ENCODE measurements around the gene WWOX. TPM values are rescaled to one million over a fixed set of nuclear protein-coding genes. Genes with fewer than 3 reads are reported as not detected.

Gene WWOX
- total and polyA plus RNA-seq, 7 donors, result 7.1 to 46.8 (median 16.1) TPM

DNA sequence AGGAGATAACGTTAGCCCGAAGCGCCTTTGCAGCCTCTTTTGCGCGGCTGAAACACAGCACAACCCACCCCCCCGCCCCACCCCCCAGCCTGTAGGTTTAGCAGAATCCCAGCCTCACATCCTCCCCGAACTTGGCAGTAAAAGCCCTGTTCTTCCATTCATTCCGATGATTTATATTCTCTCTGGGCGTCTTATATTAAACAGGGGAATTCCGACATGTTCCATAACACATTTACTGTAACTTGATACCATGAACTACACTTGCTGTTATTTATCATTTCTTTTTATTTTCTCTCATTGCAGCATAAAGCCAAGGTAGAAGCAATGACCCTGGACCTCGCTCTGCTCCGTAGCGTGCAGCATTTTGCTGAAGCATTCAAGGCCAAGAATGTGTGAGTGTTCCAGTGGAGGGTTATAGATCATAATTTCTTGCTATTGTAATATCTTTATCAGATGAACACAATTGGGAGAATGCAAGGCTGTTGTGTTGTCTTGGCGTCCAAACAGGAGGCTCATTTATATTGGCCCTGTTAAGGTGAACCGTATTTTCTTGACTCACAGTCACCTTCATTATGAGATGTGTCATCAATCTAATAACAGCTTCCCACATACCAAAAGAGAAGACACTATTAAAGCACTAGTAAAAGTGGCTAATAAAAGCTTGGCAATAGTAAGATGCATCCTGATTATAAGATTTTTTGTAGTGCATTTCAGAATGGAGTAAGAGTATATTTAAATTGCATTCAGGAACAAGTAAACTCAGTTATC is 287.3 kb downstream of the WWOX start:
- Histone ChIP-seq H3K36me3 (no peaks in the 10 kb centered on the region), H3K27ac (peak overlapping the region in 2 of 4 donors; percentile 13 to 14), H3K9me3 (no peaks in the 10 kb centered on the region), H3K4me1 (peaks cover 0 to 47% (median 28%) of the 10 kb centered on the region in 4 donors), H3K4me3 (no peak overlapping the region), H3K27me3 (no peaks in the 10 kb centered on the region)
- DNase-seq, result no peak
- intact Hi-C loops (cut with DNase I), result no loop called here
- 81 to 92% methylated on average over 15 of the region's 15 CpGs for WGBS, 2 donors
- TF ChIP-seq POLR2AphosphoS5 (IDR thresholded peaks at IDR 0.05) (peak in 1 of 4 donors; percentile 24), POLR2A (IDR thresholded peaks at IDR 0.05) (no peak)

DNA sequence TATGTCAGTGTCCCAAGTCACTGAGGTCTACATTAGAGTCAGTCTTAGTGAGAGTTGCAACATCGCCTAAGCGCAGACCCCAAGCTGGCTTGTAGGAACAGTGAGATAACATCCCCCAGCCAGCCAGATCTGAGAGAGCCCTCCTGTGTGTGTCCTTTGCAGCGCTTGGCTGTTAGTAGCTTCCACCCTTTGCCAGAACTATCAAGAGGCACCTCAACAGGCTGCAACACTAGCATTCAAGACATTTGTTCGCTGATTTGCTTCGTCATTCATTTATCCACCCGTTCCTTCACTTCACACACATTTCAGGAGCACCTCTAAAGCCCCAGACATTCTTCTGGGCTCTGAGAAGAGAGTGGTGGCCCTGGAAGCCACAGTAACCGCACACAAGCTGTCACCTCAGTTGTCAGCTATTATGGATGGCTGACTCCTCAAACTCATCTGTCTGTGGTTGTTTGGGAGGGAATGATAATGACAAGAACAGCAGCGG is 289.6 kb downstream of the WWOX start:
- Histone ChIP-seq H3K27me3 (no peaks in the 10 kb centered on the region), H3K4me1 (peaks cover 0 to 54% (median 32%) of the 10 kb centered on the region in 4 donors), H3K4me3 (no peak overlapping the region), H3K27ac (no peak overlapping the region), H3K9me3 (no peaks in the 10 kb centered on the region), H3K36me3 (no peaks in the 10 kb centered on the region)
- TF ChIP-seq POLR2A (IDR thresholded peaks at IDR 0.05), result no peak
- TF ChIP-seq EP300 (IDR thresholded peaks at IDR 0.05), result no peak
- TF ChIP-seq POLR2AphosphoS5 (IDR thresholded peaks at IDR 0.05), result no peak
- TF ChIP-seq, protein P1, sequence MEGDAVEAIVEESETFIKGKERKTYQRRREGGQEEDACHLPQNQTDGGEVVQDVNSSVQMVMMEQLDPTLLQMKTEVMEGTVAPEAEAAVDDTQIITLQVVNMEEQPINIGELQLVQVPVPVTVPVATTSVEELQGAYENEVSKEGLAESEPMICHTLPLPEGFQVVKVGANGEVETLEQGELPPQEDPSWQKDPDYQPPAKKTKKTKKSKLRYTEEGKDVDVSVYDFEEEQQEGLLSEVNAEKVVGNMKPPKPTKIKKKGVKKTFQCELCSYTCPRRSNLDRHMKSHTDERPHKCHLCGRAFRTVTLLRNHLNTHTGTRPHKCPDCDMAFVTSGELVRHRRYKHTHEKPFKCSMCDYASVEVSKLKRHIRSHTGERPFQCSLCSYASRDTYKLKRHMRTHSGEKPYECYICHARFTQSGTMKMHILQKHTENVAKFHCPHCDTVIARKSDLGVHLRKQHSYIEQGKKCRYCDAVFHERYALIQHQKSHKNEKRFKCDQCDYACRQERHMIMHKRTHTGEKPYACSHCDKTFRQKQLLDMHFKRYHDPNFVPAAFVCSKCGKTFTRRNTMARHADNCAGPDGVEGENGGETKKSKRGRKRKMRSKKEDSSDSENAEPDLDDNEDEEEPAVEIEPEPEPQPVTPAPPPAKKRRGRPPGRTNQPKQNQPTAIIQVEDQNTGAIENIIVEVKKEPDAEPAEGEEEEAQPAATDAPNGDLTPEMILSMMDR (IDR thresholded peaks at IDR 0.05), result no peak
- no peak for DNase-seq
- intact Hi-C loops (cut with DNase I), result no loop called here
- 92 to 94% methylated on average over 8 of the region's 8 CpGs for WGBS, 2 donors

DNA sequence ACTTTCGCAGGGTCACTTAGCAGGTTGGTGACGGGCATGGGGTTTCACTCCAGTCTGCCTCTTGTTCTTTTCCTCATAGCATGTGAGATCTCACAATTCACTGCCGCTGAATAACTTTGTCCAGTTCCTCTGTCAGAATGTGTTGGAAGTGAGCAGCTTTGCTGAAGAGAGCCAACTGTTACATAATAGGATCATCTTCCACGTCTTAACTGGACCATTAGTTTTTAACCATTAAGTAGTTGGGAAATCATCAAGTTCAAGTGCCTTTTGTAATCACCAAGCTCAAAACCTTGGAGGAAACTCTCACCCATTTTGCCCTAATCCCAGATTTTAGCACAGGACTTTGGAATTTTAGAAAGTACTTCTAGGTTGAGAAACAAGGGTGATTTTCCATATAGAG is 290.6 kb downstream of the WWOX start:
- intact Hi-C loops (cut with DNase I), result no loop called here
- peak overlapping the region in 2 of 4 donors; percentile 13 to 39 for H3K27ac ChIP-seq

DNA sequence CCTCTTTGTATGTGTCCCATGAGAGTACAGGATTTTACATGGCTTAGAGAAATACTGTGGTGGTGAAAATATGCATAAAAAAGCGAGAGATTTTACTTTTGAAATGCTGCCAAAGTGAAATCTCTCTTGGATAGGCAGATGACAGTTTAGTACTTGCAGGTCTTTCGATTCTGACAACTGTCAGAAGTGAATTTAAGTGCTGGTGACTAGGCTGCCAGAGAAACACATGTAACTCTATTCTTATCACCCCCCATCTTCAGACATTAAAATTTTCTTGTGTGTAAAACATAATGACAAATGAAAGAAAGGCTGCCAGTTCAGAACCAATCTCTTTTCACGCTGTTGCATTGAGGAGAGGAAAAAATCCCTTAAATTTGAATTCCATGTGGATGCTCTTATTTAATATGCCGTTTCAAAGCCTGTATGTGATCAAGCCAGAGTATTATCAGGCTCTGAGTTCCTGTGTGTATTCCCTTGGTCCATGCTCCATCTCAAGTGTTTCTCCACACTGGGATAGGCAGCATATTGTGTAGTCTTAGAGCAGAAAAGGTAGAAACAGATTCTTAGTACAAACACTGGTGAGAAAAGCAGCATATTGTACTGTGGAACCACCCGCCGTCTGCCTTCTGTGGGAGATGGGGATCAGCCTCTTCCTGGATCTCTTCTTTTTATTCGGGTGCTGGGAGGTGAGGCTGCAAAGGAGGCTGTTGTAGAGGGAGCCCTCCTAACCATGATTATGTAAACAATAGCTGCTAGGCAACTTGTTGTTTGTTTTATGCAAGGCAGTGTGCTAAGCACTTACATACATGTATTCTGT is 291.3 kb downstream of the WWOX start:
- Histone ChIP-seq H3K36me3 (no peaks in the 10 kb centered on the region), H3K27ac (peak overlapping the region in 1 of 4 donors; percentile 39), H3K9me3 (no peaks in the 10 kb centered on the region), H3K4me1 (peaks cover 0 to 48% (median 28%) of the 10 kb centered on the region in 4 donors), H3K27me3 (no peaks in the 10 kb centered on the region), H3K4me3 (no peak overlapping the region)
- DNase-seq, result no peak
- TF ChIP-seq, protein P1 (IDR thresholded peaks at IDR 0.05), result no peak
- TF ChIP-seq POLR2AphosphoS5 (IDR thresholded peaks at IDR 0.05) (no peak), EP300 (IDR thresholded peaks at IDR 0.05) (no peak), POLR2A (IDR thresholded peaks at IDR 0.05) (no peak)
- intact Hi-C loops (cut with DNase I), result no loop called here
- WGBS, 2 donors, result 78 to 79% methylated on average over 7 of the region's 7 CpGs

More for the DNA sequence above, 290.6 kb downstream of the WWOX start:
- no peaks in the 10 kb centered on the region for H3K36me3 ChIP-seq
- 79 to 82% methylated on average over 4 of the region's 4 CpGs for WGBS, 2 donors
- TF ChIP-seq POLR2AphosphoS5 (IDR thresholded peaks at IDR 0.05) (peak; percentile 29 to 52 (median 38)), EP300 (IDR thresholded peaks at IDR 0.05) (peak in 1 of 4 donors; percentile 12), POLR2A (IDR thresholded peaks at IDR 0.05) (no peak)
- TF ChIP-seq, protein P1 (IDR thresholded peaks at IDR 0.05), result no peak
- H3K4me1 ChIP-seq, result peaks cover 0 to 54% (median 31%) of the 10 kb centered on the region in 4 donors
- DNase-seq, result no peak
- no peak overlapping the region for H3K4me3 ChIP-seq
- H3K27me3 ChIP-seq, result no peaks in the 10 kb centered on the region
- no peaks in the 10 kb centered on the region for H3K9me3 ChIP-seq
